ENCODE data around the gene FAHD1.

FAHD1 gene

GRCh38 chr16:1817716-1818115 lies 9.3 kb upstream of the FAHD1 start:
- Histone ChIP-seq H3K4me2 (no peak overlapping the region), H2AFZ (ENCODE audit: low read depth) (no peak overlapping the region), H3K27ac (no peak overlapping the region), H3K27me3 (ENCODE audit: insufficient read depth, low read depth) (no peaks in the 10 kb centered on the region), H3K79me2 (ENCODE audit: insufficient read depth, low read depth) (no peaks in the 10 kb centered on the region), H3K4me3 (IDR thresholded peaks at IDR 0.05; ENCODE audit: insufficient read depth, low read depth, low read length) (no peak overlapping the region), H3K36me3 (ENCODE audit: insufficient read depth) (no peaks in the 10 kb centered on the region), H3K4me1 (ENCODE audit: low read depth, poor library complexity, severe bottlenecking) (no peaks in the 10 kb centered on the region), H3K9ac (no peak overlapping the region), H4K20me1 (ENCODE audit: insufficient read depth) (no peaks in the 10 kb centered on the region)
- TF ChIP-seq CTCF (conservative IDR thresholded peaks at IDR 0.05; ENCODE audit: low read depth, low read length) = no peak

- Histone ChIP-seq H3K9ac (no peak overlapping the region), H4K20me1 (ENCODE audit: insufficient read depth) (no peaks in the 10 kb centered on the region)
- TF ChIP-seq CTCF (conservative IDR thresholded peaks at IDR 0.05; ENCODE audit: low read depth, low read length) = no peak
Observed at GRCh38 chr16:1818204-1818872, 8.7 kb upstream of the FAHD1 start.

GRCh38 chr16:1818873-1819525 lies 8.0 kb upstream of the FAHD1 start:
- no peaks in the 10 kb centered on the region for H4K20me1 ChIP-seq (ENCODE audit: insufficient read depth)
- H3K4me1 ChIP-seq (ENCODE audit: low read depth, poor library complexity, severe bottlenecking) = no peaks in the 10 kb centered on the region
- H3K36me3 ChIP-seq (ENCODE audit: insufficient read depth) = no peaks in the 10 kb centered on the region
- H3K9ac ChIP-seq = no peak overlapping the region
- H3K4me2 ChIP-seq = no peak overlapping the region
- no peaks in the 10 kb centered on the region for H3K79me2 ChIP-seq (ENCODE audit: insufficient read depth, low read depth)
- H3K27me3 ChIP-seq (ENCODE audit: insufficient read depth, low read depth) = no peaks in the 10 kb centered on the region
- no peak overlapping the region for H3K27ac ChIP-seq
- H2AFZ ChIP-seq (ENCODE audit: low read depth) = no peak overlapping the region
- no peak overlapping the region for H3K4me3 ChIP-seq (IDR thresholded peaks at IDR 0.05; ENCODE audit: insufficient read depth, low read depth, low read length)
- TF ChIP-seq CTCF (conservative IDR thresholded peaks at IDR 0.05; ENCODE audit: low read depth, low read length) = no peak

More at GRCh38 chr16:1818204-1818872, 8.7 kb upstream of the FAHD1 start:
- Histone ChIP-seq H3K4me3 (IDR thresholded peaks at IDR 0.05; ENCODE audit: insufficient read depth, low read depth, low read length) (no peak overlapping the region), H3K27me3 (ENCODE audit: insufficient read depth, low read depth) (no peaks in the 10 kb centered on the region), H3K79me2 (ENCODE audit: insufficient read depth, low read depth) (no peaks in the 10 kb centered on the region), H3K36me3 (ENCODE audit: insufficient read depth) (no peaks in the 10 kb centered on the region), H3K27ac (no peak overlapping the region), H3K4me1 (ENCODE audit: low read depth, poor library complexity, severe bottlenecking) (no peaks in the 10 kb centered on the region), H3K4me2 (no peak overlapping the region), H2AFZ (ENCODE audit: low read depth) (no peak overlapping the region)

- no peak overlapping the region for H3K4me3 ChIP-seq (IDR thresholded peaks at IDR 0.05; ENCODE audit: insufficient read depth, low read depth, low read length)
- no peaks in the 10 kb centered on the region for H3K36me3 ChIP-seq (ENCODE audit: insufficient read depth)
- H3K4me1 ChIP-seq (ENCODE audit: low read depth, poor library complexity, severe bottlenecking) = no peaks in the 10 kb centered on the region
- no peaks in the 10 kb centered on the region for H4K20me1 ChIP-seq (ENCODE audit: insufficient read depth)
- H3K27ac ChIP-seq = no peak overlapping the region
- H3K9ac ChIP-seq = no peak overlapping the region
- H3K79me2 ChIP-seq (ENCODE audit: insufficient read depth, low read depth) = 0 out of 2 replicates have a peak, but pooled peaks cover 3% of the 10 kb centered on the region
- no peak for TF ChIP-seq CTCF (conservative IDR thresholded peaks at IDR 0.05; ENCODE audit: low read depth, low read length)
- no peak overlapping the region for H3K4me2 ChIP-seq
- H2AFZ ChIP-seq (ENCODE audit: low read depth) = no peak overlapping the region
- H3K27me3 ChIP-seq (ENCODE audit: insufficient read depth, low read depth) = no peaks in the 10 kb centered on the region
Observed at GRCh38 chr16:1819611-1820010, 7.4 kb upstream of the FAHD1 start.

Measured in KMS-11 (cell line).